RPMI7951 (cell line): ENCODE measurements around the gene MAP3K20. TPM values are rescaled to one million over a fixed set of nuclear protein-coding genes. Genes with fewer than 3 reads are reported as not detected.
A peak's percentile ranks its signal among the peaks of the same experiment; 100 is the strongest.
"Not testable (repeated sequence)": the region's sequence is repeated elsewhere in the genome, so short reads cannot be mapped to it uniquely, and the experiment has no call there.

Source experiments
- DNase-seq: peaks from one replicate; pipeline ENCODE4 v3.0.0-alpha.2; 2012; ENCODE audit warnings: low read depth
- total RNA-seq: library from RNA; depleted of rRNA; stranded (reverse); fragments of >200 nt; shearing (Covaris generic); gene quantifications from 2 replicates; pipeline ENCODE4 v1.2.3, GENCODE V29; 2014

Gene MAP3K20
- total RNA-seq, 1 experiment from 2014 or later: 46.0 TPM

GRCh38 chr2:173122936-173123335 lies 47.3 kb downstream of the MAP3K20 start:
- no peak for DNase-seq

- peak; percentile 31 for DNase-seq
These were observed 48.8 kb downstream of the MAP3K20 start for GRCh38 chr2:173124441-173124840.

GRCh38 chr2:173126819-173127218 lies 51.2 kb downstream of the MAP3K20 start:
- DNase-seq: peak; percentile 77

- not testable (repeated sequence) for DNase-seq
These were observed 52.5 kb downstream of the MAP3K20 start for GRCh38 chr2:173128132-173128531.

GRCh38 chr2:173130496-173131465 lies 55.1 kb downstream of the MAP3K20 start:
- DNase-seq: no peak

- DNase-seq: no peak
These were observed 56.9 kb downstream of the MAP3K20 start for GRCh38 chr2:173132531-173132930.

GRCh38 chr2:173134703-173135102 lies 59.1 kb downstream of the MAP3K20 start:
- DNase-seq: peak; percentile 53

- no peak for DNase-seq
These were observed 60.4 kb downstream of the MAP3K20 start for GRCh38 chr2:173136067-173136466.

GRCh38 chr2:173136599-173136998 lies 61.0 kb downstream of the MAP3K20 start:
- DNase-seq: no peak

- no peak for DNase-seq
These were observed 62.0 kb downstream of the MAP3K20 start for GRCh38 chr2:173137610-173138009.

GRCh38 chr2:173138962-173139361 lies 63.3 kb downstream of the MAP3K20 start:
- DNase-seq: no peak

- no peak for DNase-seq
These were observed 66.0 kb downstream of the MAP3K20 start for GRCh38 chr2:173141666-173142065.

- no peak for DNase-seq
These were observed 69.8 kb downstream of the MAP3K20 start for GRCh38 chr2:173145454-173145853.

- DNase-seq: no peak
These were observed 70.9 kb downstream of the MAP3K20 start for GRCh38 chr2:173146590-173146989.

GRCh38 chr2:173148520-173148919 lies 72.9 kb downstream of the MAP3K20 start:
- peak; percentile 43 for DNase-seq

GRCh38 chr2:173149491-173149890 lies 73.8 kb downstream of the MAP3K20 start:
- DNase-seq: no peak

- DNase-seq: peak; percentile 64
These were observed 74.4 kb downstream of the MAP3K20 start for GRCh38 chr2:173150087-173150486.

- peak; percentile 41 for DNase-seq
These were observed 75.3 kb downstream of the MAP3K20 start for GRCh38 chr2:173150963-173151362.

- DNase-seq: peak; percentile 54
These were observed 76.2 kb downstream of the MAP3K20 start for GRCh38 chr2:173151671-173152401.

- no peak for DNase-seq
These were observed 77.7 kb downstream of the MAP3K20 start for GRCh38 chr2:173153301-173153885.

GRCh38 chr2:173157676-173158293 lies 82.1 kb downstream of the MAP3K20 start:
- DNase-seq: no peak
